ENCODE results near the gene PLEKHG1. TPM values are rescaled to one million over a fixed set of nuclear protein-coding genes. Genes with fewer than 3 reads are reported as not detected.

PLEKHG1 gene
- total and polyA plus RNA-seq, 2 of the 13 experiments (the other 11 are each of a cell fraction or from before 2014, with no cell fraction given) = 0.03 to 0.04 TPM

- TF ChIP-seq, protein P1, sequence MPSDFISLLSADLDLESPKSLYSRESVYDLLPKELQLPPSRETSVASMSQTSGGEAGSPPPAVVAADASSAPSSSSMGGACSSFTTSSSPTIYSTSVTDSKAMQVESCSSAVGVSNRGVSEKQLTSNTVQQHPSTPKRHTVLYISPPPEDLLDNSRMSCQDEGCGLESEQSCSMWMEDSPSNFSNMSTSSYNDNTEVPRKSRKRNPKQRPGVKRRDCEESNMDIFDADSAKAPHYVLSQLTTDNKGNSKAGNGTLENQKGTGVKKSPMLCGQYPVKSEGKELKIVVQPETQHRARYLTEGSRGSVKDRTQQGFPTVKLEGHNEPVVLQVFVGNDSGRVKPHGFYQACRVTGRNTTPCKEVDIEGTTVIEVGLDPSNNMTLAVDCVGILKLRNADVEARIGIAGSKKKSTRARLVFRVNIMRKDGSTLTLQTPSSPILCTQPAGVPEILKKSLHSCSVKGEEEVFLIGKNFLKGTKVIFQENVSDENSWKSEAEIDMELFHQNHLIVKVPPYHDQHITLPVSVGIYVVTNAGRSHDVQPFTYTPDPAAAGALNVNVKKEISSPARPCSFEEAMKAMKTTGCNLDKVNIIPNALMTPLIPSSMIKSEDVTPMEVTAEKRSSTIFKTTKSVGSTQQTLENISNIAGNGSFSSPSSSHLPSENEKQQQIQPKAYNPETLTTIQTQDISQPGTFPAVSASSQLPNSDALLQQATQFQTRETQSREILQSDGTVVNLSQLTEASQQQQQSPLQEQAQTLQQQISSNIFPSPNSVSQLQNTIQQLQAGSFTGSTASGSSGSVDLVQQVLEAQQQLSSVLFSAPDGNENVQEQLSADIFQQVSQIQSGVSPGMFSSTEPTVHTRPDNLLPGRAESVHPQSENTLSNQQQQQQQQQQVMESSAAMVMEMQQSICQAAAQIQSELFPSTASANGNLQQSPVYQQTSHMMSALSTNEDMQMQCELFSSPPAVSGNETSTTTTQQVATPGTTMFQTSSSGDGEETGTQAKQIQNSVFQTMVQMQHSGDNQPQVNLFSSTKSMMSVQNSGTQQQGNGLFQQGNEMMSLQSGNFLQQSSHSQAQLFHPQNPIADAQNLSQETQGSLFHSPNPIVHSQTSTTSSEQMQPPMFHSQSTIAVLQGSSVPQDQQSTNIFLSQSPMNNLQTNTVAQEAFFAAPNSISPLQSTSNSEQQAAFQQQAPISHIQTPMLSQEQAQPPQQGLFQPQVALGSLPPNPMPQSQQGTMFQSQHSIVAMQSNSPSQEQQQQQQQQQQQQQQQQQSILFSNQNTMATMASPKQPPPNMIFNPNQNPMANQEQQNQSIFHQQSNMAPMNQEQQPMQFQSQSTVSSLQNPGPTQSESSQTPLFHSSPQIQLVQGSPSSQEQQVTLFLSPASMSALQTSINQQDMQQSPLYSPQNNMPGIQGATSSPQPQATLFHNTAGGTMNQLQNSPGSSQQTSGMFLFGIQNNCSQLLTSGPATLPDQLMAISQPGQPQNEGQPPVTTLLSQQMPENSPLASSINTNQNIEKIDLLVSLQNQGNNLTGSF (CRISPR knock-in tag; IDR thresholded peaks at IDR 0.05) = no peak
- no peak for TF ChIP-seq ZSCAN21 (CRISPR knock-in tag; IDR thresholded peaks at IDR 0.05; ENCODE audit: borderline replicate concordance)
- TF ChIP-seq NFKBIZ (CRISPR knock-in tag; IDR thresholded peaks at IDR 0.05) = no peak
- no peak for TF ChIP-seq ZNF687 (CRISPR knock-in tag; IDR thresholded peaks at IDR 0.05)
- TF ChIP-seq ZNF337 (CRISPR knock-in tag; IDR thresholded peaks at IDR 0.05; ENCODE audit: borderline replicate concordance, low read depth) = no peak
- no peak for TF ChIP-seq ZNF724P (CRISPR knock-in tag; IDR thresholded peaks at IDR 0.05; ENCODE audit: borderline replicate concordance)
- TF ChIP-seq TSC22D2 (CRISPR knock-in tag; IDR thresholded peaks at IDR 0.05; ENCODE audit: borderline replicate concordance) = no peak
- TF ChIP-seq ZBTB38 (CRISPR knock-in tag; IDR thresholded peaks at IDR 0.05) = no peak
These were observed 46.5 kb downstream of the PLEKHG1 start (continued) for GRCh38 chr6:150646228-150646627.

Measured in HepG2 (cell line).